WERI-Rb-1 (cell line): ENCODE results near the gene UST.

Experiments used
- DNase-seq: peaks from one replicate; pipeline ENCODE4 v3.0.0-alpha.2; 2020
- H3K27ac ChIP-seq: fragments of 250-450 bp; sonication (Bioruptor Pico); 2 replicates; pipeline ENCODE4 v1.5.1; 2020; ENCODE audit warnings: mild to moderate bottlenecking, moderate library complexity
- H3K27me3 ChIP-seq: fragments of 250-450 bp; sonication (Bioruptor Pico); 2 replicates; pipeline ENCODE4 v1.5.1; 2021; ENCODE audit warnings: mild to moderate bottlenecking, low read depth, moderate library complexity; ENCODE audit not compliant: insufficient read depth, severe bottlenecking
- H3K36me3 ChIP-seq: fragments of 250-450 bp; sonication (Bioruptor Pico); 2 replicates; pipeline ENCODE4 v1.5.1; 2020; ENCODE audit warnings: mild to moderate bottlenecking, moderate library complexity
- H3K4me3 ChIP-seq: 2 replicates; pipeline ENCODE4 v1.5.1; 2011; ENCODE audit warnings: low read depth, mild to moderate bottlenecking, control low read depth, low read length
- H3K9me3 ChIP-seq: fragments of 250-450 bp; sonication (Bioruptor Pico); 2 replicates; pipeline ENCODE4 v1.5.1; 2021; ENCODE audit warnings: mild to moderate bottlenecking, moderate library complexity; ENCODE audit not compliant: severe bottlenecking
- TF ChIP-seq, protein P1 (sequence below): IDR thresholded peaks from 2 replicates; pipeline ENCODE4 v1.5.1; 2011; ENCODE audit warnings: low read depth, mild to moderate bottlenecking, control low read depth, inconsistent platforms, low read length

Gene UST

DNA sequence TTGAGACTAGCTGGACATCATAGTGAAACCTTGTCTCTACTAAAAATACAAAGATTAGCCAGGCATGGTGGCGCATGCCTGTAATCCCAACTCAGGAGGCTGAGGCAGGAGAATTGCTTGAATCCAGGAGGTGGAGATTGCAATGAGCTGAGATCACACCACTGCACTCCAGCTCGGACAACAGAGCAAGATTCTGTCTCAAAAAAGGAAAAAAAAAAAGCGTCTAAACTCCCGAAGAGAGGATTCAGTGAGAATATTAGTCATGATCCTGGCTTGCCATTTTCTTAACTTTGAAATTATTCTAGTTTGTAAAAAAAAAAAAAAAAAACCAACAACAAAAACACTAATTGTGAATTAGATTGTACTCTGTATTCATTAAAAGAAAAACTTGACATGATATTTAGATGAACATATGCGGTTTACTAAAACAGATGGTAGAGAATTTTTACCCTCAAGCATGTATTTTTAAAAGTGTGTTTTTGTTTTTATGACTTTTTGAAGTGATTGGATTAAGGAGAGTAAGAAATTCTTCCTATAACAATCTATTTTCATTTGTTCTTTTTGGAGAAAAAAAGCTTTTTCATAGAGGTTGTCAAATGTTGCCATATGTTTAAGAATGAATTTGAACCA lies 80.7 kb downstream of the UST start:
- Histone ChIP-seq H3K9me3 (no peaks in the 10 kb centered on the region), H3K27me3 (no peaks in the 10 kb centered on the region), H3K36me3 (no peaks in the 10 kb centered on the region), H3K27ac (no peak overlapping the region), H3K4me3 (no peak overlapping the region)
- no peak for DNase-seq
- TF ChIP-seq, protein P1, sequence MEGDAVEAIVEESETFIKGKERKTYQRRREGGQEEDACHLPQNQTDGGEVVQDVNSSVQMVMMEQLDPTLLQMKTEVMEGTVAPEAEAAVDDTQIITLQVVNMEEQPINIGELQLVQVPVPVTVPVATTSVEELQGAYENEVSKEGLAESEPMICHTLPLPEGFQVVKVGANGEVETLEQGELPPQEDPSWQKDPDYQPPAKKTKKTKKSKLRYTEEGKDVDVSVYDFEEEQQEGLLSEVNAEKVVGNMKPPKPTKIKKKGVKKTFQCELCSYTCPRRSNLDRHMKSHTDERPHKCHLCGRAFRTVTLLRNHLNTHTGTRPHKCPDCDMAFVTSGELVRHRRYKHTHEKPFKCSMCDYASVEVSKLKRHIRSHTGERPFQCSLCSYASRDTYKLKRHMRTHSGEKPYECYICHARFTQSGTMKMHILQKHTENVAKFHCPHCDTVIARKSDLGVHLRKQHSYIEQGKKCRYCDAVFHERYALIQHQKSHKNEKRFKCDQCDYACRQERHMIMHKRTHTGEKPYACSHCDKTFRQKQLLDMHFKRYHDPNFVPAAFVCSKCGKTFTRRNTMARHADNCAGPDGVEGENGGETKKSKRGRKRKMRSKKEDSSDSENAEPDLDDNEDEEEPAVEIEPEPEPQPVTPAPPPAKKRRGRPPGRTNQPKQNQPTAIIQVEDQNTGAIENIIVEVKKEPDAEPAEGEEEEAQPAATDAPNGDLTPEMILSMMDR, result no peak

DNA sequence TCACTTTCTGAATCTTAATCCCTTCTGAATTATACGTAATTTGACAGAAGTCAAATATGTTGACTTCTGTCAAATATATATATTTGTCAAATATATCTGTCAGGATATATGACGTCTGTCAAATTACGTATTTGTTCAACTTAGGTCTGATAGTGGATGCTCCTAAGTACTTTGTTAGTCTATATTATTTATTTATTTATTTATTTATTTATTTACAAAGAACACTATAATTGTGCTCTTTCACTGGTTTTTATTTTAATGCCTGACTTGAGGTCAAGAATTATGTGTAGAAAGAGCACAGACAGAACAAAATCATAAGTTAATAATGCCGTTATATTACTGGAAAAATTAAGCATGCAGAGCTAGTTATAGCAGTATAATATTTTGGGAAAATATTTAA lies 81.2 kb downstream of the UST start:
- Histone ChIP-seq H3K4me3 (no peak overlapping the region), H3K36me3 (no peaks in the 10 kb centered on the region), H3K9me3 (no peaks in the 10 kb centered on the region), H3K27ac (no peak overlapping the region), H3K27me3 (no peaks in the 10 kb centered on the region)
- TF ChIP-seq, protein P1, result no peak
- no peak for DNase-seq

DNA sequence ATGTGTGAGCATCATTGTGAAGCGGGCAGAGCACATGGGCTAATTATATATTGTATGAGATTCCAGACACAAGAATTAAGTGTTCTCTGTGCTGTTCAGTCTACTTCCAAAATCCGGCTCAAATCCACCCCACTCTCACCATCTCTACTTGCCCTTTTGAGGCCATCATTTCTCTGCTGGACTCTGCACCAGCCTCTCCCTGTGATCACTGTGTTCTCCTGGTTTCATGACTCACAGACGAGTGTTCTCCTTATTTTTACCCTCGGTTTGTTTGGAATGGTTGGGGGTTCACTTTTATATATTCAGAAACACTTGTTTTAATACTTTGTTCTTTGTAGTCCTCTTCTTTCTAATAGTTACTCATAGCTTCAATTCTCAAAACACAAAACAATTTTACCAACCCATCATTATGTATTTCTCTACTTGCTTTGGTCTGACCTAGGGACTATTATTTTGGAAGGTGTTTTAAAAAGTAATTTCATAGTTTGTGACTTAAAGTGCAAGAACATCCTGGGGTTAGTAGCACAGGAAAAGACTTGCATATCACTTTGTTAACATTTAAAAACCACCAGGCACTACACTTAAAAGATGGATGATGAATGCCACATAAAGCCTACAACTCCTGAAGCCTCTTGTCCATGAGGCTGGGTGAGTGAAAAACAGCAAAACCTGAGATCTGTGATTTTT lies 82.7 kb downstream of the UST start:
- no peak for DNase-seq
- Histone ChIP-seq H3K9me3 (no peaks in the 10 kb centered on the region), H3K27me3 (no peaks in the 10 kb centered on the region), H3K36me3 (no peaks in the 10 kb centered on the region), H3K27ac (no peak overlapping the region), H3K4me3 (no peak overlapping the region)
- TF ChIP-seq, protein P1, result no peak

DNA sequence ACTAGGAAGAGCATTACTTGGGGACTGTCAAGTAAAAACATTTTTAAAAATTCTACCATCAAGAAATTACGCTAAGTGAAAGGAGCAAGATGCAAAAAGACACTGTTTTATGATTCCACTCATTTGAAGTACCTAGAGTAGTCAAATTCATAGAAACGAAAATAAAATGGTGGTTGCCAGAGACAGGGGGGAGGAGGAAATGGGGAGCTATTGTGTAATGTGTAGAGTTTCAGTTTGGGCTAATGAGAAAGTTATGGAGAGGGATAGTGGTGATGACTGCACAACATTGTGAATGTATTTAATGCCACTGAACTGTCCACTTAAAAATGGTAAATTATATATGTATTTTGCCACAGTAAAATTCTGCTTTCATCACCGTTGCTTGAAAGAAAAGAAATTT lies 83.8 kb downstream of the UST start:
- TF ChIP-seq, protein P1, result no peak
- Histone ChIP-seq H3K4me3 (no peak overlapping the region), H3K9me3 (no peaks in the 10 kb centered on the region), H3K36me3 (no peaks in the 10 kb centered on the region), H3K27ac (no peak overlapping the region), H3K27me3 (no peaks in the 10 kb centered on the region)
- no peak for DNase-seq

DNA sequence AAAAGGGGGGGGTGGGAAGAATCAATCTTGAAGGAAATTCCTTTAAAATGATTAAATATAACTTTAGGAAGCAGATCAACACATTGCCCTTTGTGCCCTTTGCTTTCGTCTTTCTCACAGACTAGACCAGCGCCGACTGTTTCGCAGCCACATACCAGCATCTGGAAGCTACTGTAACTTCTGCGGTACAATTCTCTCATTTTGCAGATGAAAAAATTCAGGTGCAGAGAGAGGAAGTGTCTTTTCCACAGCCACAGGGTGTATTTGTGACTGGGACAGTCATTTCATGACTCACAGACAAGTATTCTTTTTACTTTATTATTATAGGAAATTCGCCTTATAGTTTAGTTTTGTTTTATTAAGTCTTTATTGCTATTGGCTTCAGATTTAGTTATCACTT lies 84.2 kb downstream of the UST start:
- no peaks in the 10 kb centered on the region for H3K27me3 ChIP-seq
- TF ChIP-seq, protein P1, result no peak
- DNase-seq, result no peak
- no peaks in the 10 kb centered on the region for H3K36me3 ChIP-seq
- H3K4me3 ChIP-seq, result no peak overlapping the region
- no peaks in the 10 kb centered on the region for H3K9me3 ChIP-seq
- no peak overlapping the region for H3K27ac ChIP-seq

DNA sequence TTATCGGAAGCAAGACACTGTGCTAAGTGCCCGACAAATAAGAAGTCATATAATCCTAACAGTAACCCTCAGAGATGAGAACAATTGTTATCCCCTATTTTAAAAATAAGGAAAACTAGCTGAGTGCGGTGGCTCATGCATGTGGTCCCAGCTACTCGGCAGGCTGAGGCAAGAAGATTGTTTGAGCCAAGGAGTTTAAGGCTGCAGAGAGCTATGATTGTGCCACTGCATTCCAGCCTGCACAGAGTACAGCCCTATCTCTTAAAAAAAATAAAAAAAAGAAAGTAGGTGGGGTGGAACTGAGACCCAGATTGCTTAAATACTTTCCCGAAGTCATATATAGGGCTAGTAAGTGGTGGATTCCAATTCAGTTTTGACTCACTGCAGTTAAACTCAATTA lies 84.7 kb downstream of the UST start:
- H3K9me3 ChIP-seq, result no peaks in the 10 kb centered on the region
- TF ChIP-seq, protein P1, result no peak
- DNase-seq, result no peak
- H3K36me3 ChIP-seq, result no peaks in the 10 kb centered on the region
- no peak overlapping the region for H3K27ac ChIP-seq
- H3K27me3 ChIP-seq, result no peaks in the 10 kb centered on the region
- H3K4me3 ChIP-seq, result no peak overlapping the region
